Osteoblast (primary cell): ENCODE data around the gene SHISAL1. TPM values are rescaled to one million over a fixed set of nuclear protein-coding genes. Genes with fewer than 3 reads are reported as not detected.

Source experiments
- DNase-seq: peaks from one replicate; pipeline ENCODE4 v3.0.0; 2011; ENCODE audit warnings: low spot score, mixed read lengths; ENCODE audit not compliant: insufficient read length; ENCODE audit errors: missing footprints
- H2AFZ ChIP-seq: 2 replicates; pipeline ENCODE4 v1.6.0; 2011; ENCODE audit warnings: mild to moderate bottlenecking, low read length
- H3K27ac ChIP-seq: 2 replicates; pipeline ENCODE4 v1.5.1; 2011; ENCODE audit warnings: mild to moderate bottlenecking, low read depth, low read length, moderate library complexity
- H3K27me3 ChIP-seq: 2 replicates; pipeline ENCODE4 v1.6.0; 2012; ENCODE audit warnings: mild to moderate bottlenecking, control low read depth, inconsistent platforms, low read length, moderate library complexity; ENCODE audit not compliant: insufficient read depth
- H3K36me3 ChIP-seq: 2 replicates; pipeline ENCODE4 v1.5.1; 2011; ENCODE audit warnings: mild to moderate bottlenecking, low read length, control low read depth, moderate library complexity; ENCODE audit not compliant: insufficient read depth
- H3K4me1 ChIP-seq: 2 replicates; pipeline ENCODE4 v1.5.1; 2011; ENCODE audit warnings: mild to moderate bottlenecking, low read length, control low read depth, moderate library complexity; ENCODE audit not compliant: insufficient read depth
- H3K4me2 ChIP-seq: 2 replicates; pipeline ENCODE4 v1.6.0; 2011; ENCODE audit warnings: mild to moderate bottlenecking, low read length; ENCODE audit not compliant: insufficient read depth
- H3K4me3 ChIP-seq: fragments of 200-600 bp; sonication (generic); 3 replicates; pipeline ENCODE4 v1.5.1; 2012; ENCODE audit warnings: mild to moderate bottlenecking, low read length, inconsistent platforms; ENCODE audit not compliant: insufficient read depth
- H3K79me2 ChIP-seq: 2 replicates; pipeline ENCODE4 v1.6.0; 2012; ENCODE audit warnings: mild to moderate bottlenecking, low read length, control low read depth, inconsistent platforms; ENCODE audit not compliant: insufficient read depth
- H3K9me3 ChIP-seq: 2 replicates; pipeline ENCODE4 v1.5.1; 2011; ENCODE audit warnings: low read depth, low read length, control low read depth
- H4K20me1 ChIP-seq: 2 replicates; pipeline ENCODE4 v1.6.0; 2012; ENCODE audit warnings: mild to moderate bottlenecking, low read length, control low read depth; ENCODE audit not compliant: insufficient read depth
- total RNA-seq: library from RNA; depleted of rRNA; stranded (reverse); fragments of >200 nt; gene quantifications from 2 replicates; pipeline ENCODE4 v1.2.3, GENCODE V29; 2012
- TF ChIP-seq, protein P1 (sequence below): IDR thresholded peaks from 2 replicates; pipeline ENCODE4 v1.5.1; 2011; ENCODE audit warnings: mild to moderate bottlenecking, low read depth, low read length, moderate library complexity; ENCODE audit errors: extremely low read depth

SHISAL1 gene
- total RNA-seq, 1 donor, result 52.5 TPM

DNA sequence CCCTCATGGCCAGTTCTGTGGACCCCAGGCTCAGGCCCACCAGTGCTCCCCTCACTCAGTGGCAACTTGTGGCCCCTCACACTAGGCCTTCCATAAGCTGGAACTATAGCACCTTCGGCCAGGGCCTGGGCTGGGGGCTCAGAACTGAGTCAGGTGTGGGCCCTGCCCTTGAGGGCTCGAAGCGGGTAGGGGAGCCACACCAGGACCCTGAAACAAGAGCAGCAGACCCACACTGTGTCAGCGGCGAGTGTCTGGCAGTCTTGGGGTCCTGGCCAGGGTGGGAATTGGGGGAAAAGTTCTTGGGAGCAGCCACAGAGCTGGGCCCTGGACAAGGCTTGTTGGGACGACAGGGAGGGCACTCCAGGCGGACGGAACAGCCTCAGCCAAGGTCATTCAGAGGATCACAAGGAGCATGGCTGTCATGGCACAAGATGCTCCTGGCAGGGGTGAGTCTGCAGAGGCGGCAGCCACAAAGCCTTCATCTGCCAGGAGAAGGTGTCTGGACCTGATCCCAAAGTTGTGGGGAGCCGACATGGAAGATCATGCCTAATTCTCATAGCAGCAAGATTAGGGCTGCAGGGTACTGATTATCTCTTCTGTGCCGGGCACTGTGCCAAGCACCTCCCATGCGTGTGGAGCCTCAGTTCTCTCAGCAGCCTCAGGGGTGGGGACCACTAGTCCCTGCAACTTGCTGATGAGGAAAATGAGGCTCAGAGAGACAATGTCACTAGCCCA lies 50.7 kb downstream of the SHISAL1 start:
- no peaks in the 10 kb centered on the region for H4K20me1 ChIP-seq
- no peak overlapping the region for H3K4me2 ChIP-seq
- no peak overlapping the region for H2AFZ ChIP-seq
- no peaks in the 10 kb centered on the region for H3K27me3 ChIP-seq
- H3K36me3 ChIP-seq, result peaks cover 3% of the 10 kb centered on the region
- peaks cover 3% of the 10 kb centered on the region for H3K9me3 ChIP-seq
- H3K4me3 ChIP-seq, result no peak overlapping the region
- H3K4me1 ChIP-seq, result no peaks in the 10 kb centered on the region
- H3K79me2 ChIP-seq, result no peaks in the 10 kb centered on the region
- TF ChIP-seq, protein P1, sequence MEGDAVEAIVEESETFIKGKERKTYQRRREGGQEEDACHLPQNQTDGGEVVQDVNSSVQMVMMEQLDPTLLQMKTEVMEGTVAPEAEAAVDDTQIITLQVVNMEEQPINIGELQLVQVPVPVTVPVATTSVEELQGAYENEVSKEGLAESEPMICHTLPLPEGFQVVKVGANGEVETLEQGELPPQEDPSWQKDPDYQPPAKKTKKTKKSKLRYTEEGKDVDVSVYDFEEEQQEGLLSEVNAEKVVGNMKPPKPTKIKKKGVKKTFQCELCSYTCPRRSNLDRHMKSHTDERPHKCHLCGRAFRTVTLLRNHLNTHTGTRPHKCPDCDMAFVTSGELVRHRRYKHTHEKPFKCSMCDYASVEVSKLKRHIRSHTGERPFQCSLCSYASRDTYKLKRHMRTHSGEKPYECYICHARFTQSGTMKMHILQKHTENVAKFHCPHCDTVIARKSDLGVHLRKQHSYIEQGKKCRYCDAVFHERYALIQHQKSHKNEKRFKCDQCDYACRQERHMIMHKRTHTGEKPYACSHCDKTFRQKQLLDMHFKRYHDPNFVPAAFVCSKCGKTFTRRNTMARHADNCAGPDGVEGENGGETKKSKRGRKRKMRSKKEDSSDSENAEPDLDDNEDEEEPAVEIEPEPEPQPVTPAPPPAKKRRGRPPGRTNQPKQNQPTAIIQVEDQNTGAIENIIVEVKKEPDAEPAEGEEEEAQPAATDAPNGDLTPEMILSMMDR, result no peak
- no peak overlapping the region for H3K27ac ChIP-seq
- peak; percentile 71 for DNase-seq

DNA sequence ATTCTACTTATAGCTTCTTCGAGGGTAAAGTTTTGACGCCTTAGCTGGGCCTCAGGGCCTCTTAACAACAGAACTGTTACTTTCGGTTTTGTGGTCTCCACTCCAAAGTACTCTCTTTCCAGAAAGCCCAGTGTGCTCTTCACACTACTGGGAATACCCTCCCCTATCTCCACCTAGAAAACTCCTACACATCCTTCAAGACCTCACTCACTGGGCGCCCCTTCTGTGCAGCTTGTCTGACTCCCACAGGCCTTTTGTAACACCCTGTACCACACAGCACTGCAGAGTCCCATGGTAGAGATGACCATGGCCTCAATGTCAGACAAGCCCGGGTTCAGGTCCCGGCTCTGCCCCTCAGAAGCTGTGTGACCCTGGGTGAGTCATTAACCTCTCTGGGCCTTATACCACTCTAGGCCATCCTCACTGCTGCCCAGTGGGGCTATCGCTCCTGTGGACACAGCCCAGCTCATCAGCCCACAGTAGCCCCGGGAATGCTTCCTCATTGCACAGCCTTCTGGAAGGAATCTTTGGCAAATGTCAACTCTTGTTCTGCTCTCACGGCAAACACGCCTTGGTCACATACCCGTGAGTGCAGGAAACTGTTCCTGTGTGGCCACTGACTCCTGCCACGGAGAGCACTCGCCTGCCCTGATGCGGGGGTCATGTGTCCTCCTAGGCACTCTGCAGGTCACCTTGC lies 51.4 kb downstream of the SHISAL1 start:
- Histone ChIP-seq H3K9me3 (peaks cover 3% of the 10 kb centered on the region), H3K36me3 (peaks cover 3% of the 10 kb centered on the region), H3K4me2 (no peak overlapping the region)

DNA sequence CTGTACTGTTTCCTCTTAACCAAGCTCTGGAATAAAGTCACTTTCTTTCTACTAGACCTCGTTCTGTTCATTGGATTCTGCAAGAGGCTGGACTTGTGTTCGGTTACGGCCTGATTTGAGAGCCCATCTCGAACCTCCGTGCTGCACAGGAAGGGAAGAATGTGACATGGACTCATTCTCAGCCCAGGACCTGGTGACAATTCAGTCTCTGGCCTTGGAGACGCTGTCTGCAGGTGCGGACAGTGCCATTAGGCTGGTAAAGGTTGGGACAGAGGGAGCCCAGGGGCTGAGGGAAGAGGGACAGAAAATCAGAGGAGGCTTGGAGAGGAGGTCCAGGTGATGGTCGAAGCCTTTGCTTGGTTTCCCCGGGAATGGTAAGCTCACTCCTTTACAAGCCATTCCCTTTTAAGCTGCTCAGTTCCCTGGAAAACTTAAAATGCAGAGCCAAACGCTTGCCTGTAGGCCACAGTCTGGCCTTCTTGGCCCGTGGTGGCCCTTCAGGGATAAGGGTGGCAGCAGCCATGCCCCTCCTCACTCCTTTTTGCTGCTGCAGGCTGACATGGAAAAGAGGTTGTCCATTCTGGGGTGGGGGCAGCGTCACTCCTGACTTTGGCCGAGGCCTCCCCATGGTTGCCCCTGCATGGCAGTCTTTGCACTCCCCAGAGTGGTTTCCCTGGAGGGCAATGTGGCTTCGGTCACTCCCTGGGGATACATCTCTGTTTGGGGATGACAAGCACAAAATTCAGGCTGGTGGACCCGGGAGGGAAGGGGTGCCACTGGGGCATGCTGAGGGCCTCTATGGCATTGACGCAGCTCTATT lies 52.3 kb downstream of the SHISAL1 start:
- Histone ChIP-seq H3K4me2 (no peak overlapping the region), H3K9me3 (peaks cover under 1% of the 10 kb centered on the region), H3K79me2 (no peaks in the 10 kb centered on the region), H4K20me1 (no peaks in the 10 kb centered on the region), H3K4me3 (no peak overlapping the region), H3K4me1 (no peaks in the 10 kb centered on the region), H2AFZ (no peak overlapping the region), H3K27ac (no peak overlapping the region), H3K36me3 (peaks cover 3% of the 10 kb centered on the region), H3K27me3 (no peaks in the 10 kb centered on the region)
- TF ChIP-seq, protein P1, result no peak
- no peak for DNase-seq

More for the DNA sequence above, 51.4 kb downstream of the SHISAL1 start:
- no peak overlapping the region for H3K27ac ChIP-seq
- H3K79me2 ChIP-seq, result no peaks in the 10 kb centered on the region
- no peak for DNase-seq
- H2AFZ ChIP-seq, result no peak overlapping the region
- H3K27me3 ChIP-seq, result no peaks in the 10 kb centered on the region
- no peaks in the 10 kb centered on the region for H4K20me1 ChIP-seq
- no peak overlapping the region for H3K4me3 ChIP-seq
- TF ChIP-seq, protein P1, result no peak
- no peaks in the 10 kb centered on the region for H3K4me1 ChIP-seq
